NT2/D1 (cell line): ENCODE data around the gene HS2ST1.

Experiments
- SUZ12 ChIP-seq: IDR thresholded peaks from 2 replicates; pipeline ENCODE4 v1.6.1; 2011; ENCODE audit not compliant: insufficient read length, insufficient read depth; ENCODE audit errors: extremely low read depth
- YY1 ChIP-seq: IDR thresholded peaks from 2 replicates; pipeline ENCODE4 v1.6.1; 2011; ENCODE audit not compliant: insufficient read length, insufficient read depth
- ZNF274 ChIP-seq: IDR thresholded peaks from 2 replicates; pipeline ENCODE4 v1.6.1; 2011; ENCODE audit warnings: mild to moderate bottlenecking, low read depth, low read length

- no peak for TF ChIP-seq YY1
- TF ChIP-seq ZNF274 = no peak
- TF ChIP-seq SUZ12 = no peak
These were observed 1.4 kb downstream of the HS2ST1 start for GRCh38 chr1:86915737-86916235.
